Tibial nerve (tissue), 3 donors: Measurements from ENCODE around the gene NAP1L1.

Experiments used
- POLR2A ChIP-seq, 2 donors: fragments of 450-650 bp; IDR thresholded peaks; one replicate each; pipeline ENCODE4 v1.6.1; 2017; ENCODE audit warnings: antibody characterized with exemption in 2 of 2, mild to moderate bottlenecking in 2 of 2, moderate library complexity in 2 of 2
- TF ChIP-seq, protein P1 (sequence below), 5 experiments: fragments of 200-600 bp in 3 of 5; fragments of 450-650 bp in 2 of 5; sonication (generic) in 3 of 5; IDR thresholded peaks; one replicate each; pipeline ENCODE4 v1.5.1; 2016 to 2019; ENCODE audit warnings: antibody characterized with exemption in 5 of 5, mild to moderate bottlenecking in 3 of 5, moderate library complexity in 2 of 5

DNA sequence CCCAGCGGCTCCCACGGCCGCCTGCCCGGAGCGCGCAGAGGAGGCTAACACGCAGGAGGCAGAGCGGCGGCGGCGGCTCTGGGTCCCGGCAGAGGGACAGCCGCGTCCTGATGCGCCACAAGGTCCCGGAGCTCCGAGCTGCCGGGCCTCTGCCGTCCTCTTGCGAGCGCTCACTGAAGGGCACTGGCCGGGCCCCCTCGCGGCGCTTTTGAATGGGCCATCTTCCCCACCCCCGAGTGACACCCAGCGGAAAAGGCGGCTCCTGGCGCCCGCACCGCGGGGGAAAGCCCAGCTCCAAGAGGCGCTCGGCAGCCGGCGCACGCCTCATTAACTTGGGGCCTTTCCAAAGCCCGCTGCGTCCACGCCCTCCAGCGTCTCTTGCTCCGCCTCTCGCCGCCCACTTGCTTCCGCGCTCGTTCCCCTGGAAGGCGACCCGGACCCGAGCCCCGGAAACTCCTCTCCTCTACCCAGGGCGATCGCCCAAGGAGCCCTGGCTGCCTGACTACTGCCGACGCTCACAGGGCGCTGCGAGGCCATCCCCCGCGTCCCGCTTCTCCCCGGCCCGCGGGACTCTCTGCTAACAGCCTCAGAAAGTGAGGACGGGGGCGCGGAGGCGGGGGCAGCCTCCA lies 53.0 kb downstream of the NAP1L1 start, which contains the start of gene PHLDA1:
- TF ChIP-seq, protein P1, sequence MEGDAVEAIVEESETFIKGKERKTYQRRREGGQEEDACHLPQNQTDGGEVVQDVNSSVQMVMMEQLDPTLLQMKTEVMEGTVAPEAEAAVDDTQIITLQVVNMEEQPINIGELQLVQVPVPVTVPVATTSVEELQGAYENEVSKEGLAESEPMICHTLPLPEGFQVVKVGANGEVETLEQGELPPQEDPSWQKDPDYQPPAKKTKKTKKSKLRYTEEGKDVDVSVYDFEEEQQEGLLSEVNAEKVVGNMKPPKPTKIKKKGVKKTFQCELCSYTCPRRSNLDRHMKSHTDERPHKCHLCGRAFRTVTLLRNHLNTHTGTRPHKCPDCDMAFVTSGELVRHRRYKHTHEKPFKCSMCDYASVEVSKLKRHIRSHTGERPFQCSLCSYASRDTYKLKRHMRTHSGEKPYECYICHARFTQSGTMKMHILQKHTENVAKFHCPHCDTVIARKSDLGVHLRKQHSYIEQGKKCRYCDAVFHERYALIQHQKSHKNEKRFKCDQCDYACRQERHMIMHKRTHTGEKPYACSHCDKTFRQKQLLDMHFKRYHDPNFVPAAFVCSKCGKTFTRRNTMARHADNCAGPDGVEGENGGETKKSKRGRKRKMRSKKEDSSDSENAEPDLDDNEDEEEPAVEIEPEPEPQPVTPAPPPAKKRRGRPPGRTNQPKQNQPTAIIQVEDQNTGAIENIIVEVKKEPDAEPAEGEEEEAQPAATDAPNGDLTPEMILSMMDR (IDR thresholded peaks at IDR 0.05) = peak; percentile 56 to 93 (median 70)
- TF ChIP-seq POLR2A (IDR thresholded peaks at IDR 0.05) = peak; percentile 83 to 90
